CD14-positive monocyte (primary cell): ENCODE results near the gene BICRAL. TPM values are rescaled to one million over a fixed set of nuclear protein-coding genes. Genes with fewer than 3 reads are reported as not detected.
"Not testable (repeated sequence)": the region's sequence is repeated elsewhere in the genome, so short reads cannot be mapped to it uniquely, and the experiment has no call there.

Experiments used
- DNase-seq, 3 donors: peaks; one replicate each; pipeline ENCODE4 v3.0.0-alpha.2; 2011 to 2022
- H2AFZ ChIP-seq: 2 replicates; pipeline ENCODE4 v1.6.0; 2012; ENCODE audit warnings: mild to moderate bottlenecking, low read depth, low read length, inconsistent platforms; ENCODE audit not compliant: insufficient read depth, poor library complexity, severe bottlenecking
- H3K27ac ChIP-seq, 2 donors: 1 replicate in 1 of 2; 2 replicates in 1 of 2; pipeline ENCODE4 v1.5.1; 2012 to 2013; ENCODE audit warnings: low read length in 2 of 2, control low read depth in 1 of 2, inconsistent platforms in 1 of 2, low read depth in 1 of 2, mild to moderate bottlenecking in 1 of 2
- H3K27me3 ChIP-seq, 2 donors: one replicate each; pipeline versions ENCODE4 v1.6.0 to v1.6.1; 2011 to 2013; ENCODE audit warnings: low read length in 2 of 2; ENCODE audit not compliant: control insufficient read depth in 2 of 2, insufficient read depth in 2 of 2
- H3K36me3 ChIP-seq, 2 donors: replicated peaks in 1 of 2; 1 replicate in 1 of 2; 2 replicates in 1 of 2; pipeline versions ENCODE4 v1.5.1 to v1.6.1; 2012 to 2013; ENCODE audit warnings: low read length in 2 of 2, control low read depth in 1 of 2, inconsistent platforms in 1 of 2, mild to moderate bottlenecking in 1 of 2; ENCODE audit not compliant: insufficient read depth in 2 of 2, control insufficient read depth in 1 of 2
- H3K4me1 ChIP-seq, 2 donors: 1 replicate in 1 of 2; 2 replicates in 1 of 2; pipeline versions ENCODE4 v1.5.1 to v1.6.1; 2012 to 2013; ENCODE audit warnings: low read length in 2 of 2, control low read depth in 1 of 2, inconsistent platforms in 1 of 2, mild to moderate bottlenecking in 1 of 2, moderate library complexity in 1 of 2; ENCODE audit not compliant: insufficient read depth in 2 of 2, control insufficient read depth in 1 of 2
- H3K4me2 ChIP-seq: replicated peaks from 2 replicates; pipeline ENCODE3; 2012; ENCODE audit warnings: low read length, moderate library complexity, mild to moderate bottlenecking; ENCODE audit not compliant: poor library complexity, severe bottlenecking; ENCODE audit errors: extremely low read depth
- H3K4me3 ChIP-seq, 3 experiments: fragments of 200-600 bp in 1 of 3; sonication (generic) in 1 of 3; replicated peaks in 1 of 3; 1 replicate in 2 of 3; 2 replicates in 1 of 3; pipeline ENCODE4 v1.5.1; 2011 to 2013; ENCODE audit warnings: low read length in 3 of 3, mild to moderate bottlenecking in 3 of 3, control low read depth in 2 of 3, low read depth in 2 of 3, inconsistent platforms in 1 of 3, moderate library complexity in 1 of 3
- H3K79me2 ChIP-seq: 2 replicates; pipeline ENCODE4 v1.6.0; 2012; ENCODE audit warnings: mild to moderate bottlenecking, control low read depth, inconsistent platforms, low read length, moderate library complexity; ENCODE audit not compliant: insufficient read depth
- H3K9ac ChIP-seq: 2 replicates; pipeline ENCODE4 v1.6.0; 2017; ENCODE audit warnings: low read length, mild to moderate bottlenecking; ENCODE audit not compliant: insufficient read depth, poor library complexity, severe bottlenecking
- H3K9me3 ChIP-seq, 2 donors: replicated peaks in 1 of 2; 1 replicate in 1 of 2; 2 replicates in 1 of 2; pipeline versions ENCODE4 v1.5.1 to v1.6.1; 2012 to 2013; ENCODE audit warnings: low read length in 2 of 2, control low read depth in 1 of 2; ENCODE audit not compliant: control insufficient read depth in 1 of 2, insufficient read depth in 1 of 2
- H4K20me1 ChIP-seq: 2 replicates; pipeline ENCODE4 v1.6.0; 2012; ENCODE audit warnings: mild to moderate bottlenecking, low read length, control low read depth, moderate library complexity; ENCODE audit not compliant: insufficient read depth
- H3K27ac Mint-ChIP-seq, 7 donors: one replicate each; pipeline ENCODE4 v1.8.0; 2020; ENCODE audit warnings: mild to moderate bottlenecking in 7 of 7, mixed read lengths in 7 of 7, moderate library complexity in 6 of 7, inconsistent platforms in 2 of 7
- H3K27me3 Mint-ChIP-seq, 3 donors: one replicate each; pipeline ENCODE4 v1.8.0; 2021 to 2022; ENCODE audit warnings: low read depth in 3 of 3, mild to moderate bottlenecking in 3 of 3, mixed read lengths in 3 of 3, moderate library complexity in 3 of 3, inconsistent platforms in 1 of 3
- H3K36me3 Mint-ChIP-seq, 2 donors: one replicate each; pipeline ENCODE4 v1.8.0; 2020; ENCODE audit warnings: mixed read lengths in 2 of 2, inconsistent platforms in 1 of 2, mild to moderate bottlenecking in 1 of 2
- H3K4me1 Mint-ChIP-seq: one replicate; pipeline ENCODE4 v1.8.0; 2020; ENCODE audit warnings: mild to moderate bottlenecking, mixed read lengths
- H3K4me3 Mint-ChIP-seq, 2 donors: one replicate each; pipeline ENCODE4 v1.8.0; 2020; ENCODE audit warnings: mild to moderate bottlenecking in 2 of 2, mixed read lengths in 2 of 2, moderate library complexity in 1 of 2
- H3K9me3 Mint-ChIP-seq, 7 donors: one replicate each; pipeline ENCODE4 v1.8.0; 2020 to 2022; ENCODE audit warnings: mixed read lengths in 7 of 7, mild to moderate bottlenecking in 6 of 7, moderate library complexity in 6 of 7, inconsistent platforms in 2 of 7
- WGBS: methylation state at CpG from one replicate; pipeline ENCODE4 v1.1.5; 2013; ENCODE audit warnings: missing lambda C conversion rate; ENCODE audit not compliant: insufficient coverage; 5-methylcytosine and 5-hydroxymethylcytosine counted together
- intact Hi-C, 2 donors: fragments of 100-400 bp; cut with micrococcal nuclease; formaldehyde crosslinking; loops; one replicate each; pipeline versions ENCODE4 v1.15.0 to v1.15.1; 2023
- polyA plus RNA-seq, 3 donors: library from polyadenylated mRNA; depleted of rRNA in 1 of 3; unstranded in 2 of 3; stranded (reverse) in 1 of 3; fragments of 300-500 nt in 2 of 3; fragments of >200 nt in 1 of 3; fragmentation: Illumina TruSeq in 2 of 3; gene quantifications; 1 replicate in 2 of 3; 2 replicates in 1 of 3; pipeline ENCODE4 v1.2.3, GENCODE V29; 2012 to 2021
- TF ChIP-seq, protein P1 (sequence below): fragments of 200-600 bp; IDR thresholded peaks from one replicate; pipeline ENCODE4 v1.8.0; 2022; ENCODE audit warnings: antibody characterized with exemption, mild to moderate bottlenecking

The BICRAL gene
- polyA plus RNA-seq, 3 donors: 1.6 to 14.6 (median 2.2) TPM

DNA sequence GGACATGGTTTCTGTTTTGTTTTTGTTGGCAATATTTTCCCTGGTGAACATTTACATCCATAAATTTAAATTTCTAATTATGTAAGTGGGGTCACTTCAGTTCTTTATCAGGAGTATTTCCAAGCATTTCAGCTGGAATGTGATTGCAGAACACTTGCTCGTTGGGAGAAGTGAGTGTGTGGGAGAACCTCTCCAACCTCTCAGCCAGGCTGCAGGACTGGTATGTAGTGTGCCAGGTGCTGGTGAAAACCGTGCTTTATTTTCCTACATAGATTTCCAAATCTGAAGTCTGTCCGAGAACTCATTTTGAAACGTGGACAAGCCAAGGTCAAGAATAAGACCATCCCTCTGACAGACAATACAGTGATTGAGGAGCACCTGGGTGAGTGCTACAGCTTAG is 103.8 kb downstream of the BICRAL start:
- Histone ChIP-seq H4K20me1 (no peaks in the 10 kb centered on the region), H3K9ac (no peak overlapping the region), H3K27ac (no peak overlapping the region), H3K4me3 (no peak overlapping the region), H3K27me3 (no peaks in the 10 kb centered on the region), H2AFZ (no peak overlapping the region), H3K79me2 (peaks cover 48% of the 10 kb centered on the region), H3K9me3 (no peaks in the 10 kb centered on the region), H3K36me3 (peaks cover 37 to 55% of the 10 kb centered on the region in 2 donors), H3K4me2 (no peak overlapping the region), H3K4me1 (peaks cover 8 to 10% of the 10 kb centered on the region in 2 donors)
- intact Hi-C loops: no loop called here
- Mint-ChIP-seq H3K4me1 (peaks cover 7% of the 10 kb centered on the region), H3K4me3 (no peak overlapping the region), H3K27ac (peak overlapping the region in 1 of 7 donors; percentile 5), H3K36me3 (peaks cover 45 to 64% of the 10 kb centered on the region in 2 donors), H3K27me3 (no peaks in the 10 kb centered on the region), H3K9me3 (no peaks in the 10 kb centered on the region)
- TF ChIP-seq, protein P1, sequence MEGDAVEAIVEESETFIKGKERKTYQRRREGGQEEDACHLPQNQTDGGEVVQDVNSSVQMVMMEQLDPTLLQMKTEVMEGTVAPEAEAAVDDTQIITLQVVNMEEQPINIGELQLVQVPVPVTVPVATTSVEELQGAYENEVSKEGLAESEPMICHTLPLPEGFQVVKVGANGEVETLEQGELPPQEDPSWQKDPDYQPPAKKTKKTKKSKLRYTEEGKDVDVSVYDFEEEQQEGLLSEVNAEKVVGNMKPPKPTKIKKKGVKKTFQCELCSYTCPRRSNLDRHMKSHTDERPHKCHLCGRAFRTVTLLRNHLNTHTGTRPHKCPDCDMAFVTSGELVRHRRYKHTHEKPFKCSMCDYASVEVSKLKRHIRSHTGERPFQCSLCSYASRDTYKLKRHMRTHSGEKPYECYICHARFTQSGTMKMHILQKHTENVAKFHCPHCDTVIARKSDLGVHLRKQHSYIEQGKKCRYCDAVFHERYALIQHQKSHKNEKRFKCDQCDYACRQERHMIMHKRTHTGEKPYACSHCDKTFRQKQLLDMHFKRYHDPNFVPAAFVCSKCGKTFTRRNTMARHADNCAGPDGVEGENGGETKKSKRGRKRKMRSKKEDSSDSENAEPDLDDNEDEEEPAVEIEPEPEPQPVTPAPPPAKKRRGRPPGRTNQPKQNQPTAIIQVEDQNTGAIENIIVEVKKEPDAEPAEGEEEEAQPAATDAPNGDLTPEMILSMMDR: no peak
- no peak for DNase-seq
- WGBS: 100% methylated on average over 1 of the region's 4 CpGs

DNA sequence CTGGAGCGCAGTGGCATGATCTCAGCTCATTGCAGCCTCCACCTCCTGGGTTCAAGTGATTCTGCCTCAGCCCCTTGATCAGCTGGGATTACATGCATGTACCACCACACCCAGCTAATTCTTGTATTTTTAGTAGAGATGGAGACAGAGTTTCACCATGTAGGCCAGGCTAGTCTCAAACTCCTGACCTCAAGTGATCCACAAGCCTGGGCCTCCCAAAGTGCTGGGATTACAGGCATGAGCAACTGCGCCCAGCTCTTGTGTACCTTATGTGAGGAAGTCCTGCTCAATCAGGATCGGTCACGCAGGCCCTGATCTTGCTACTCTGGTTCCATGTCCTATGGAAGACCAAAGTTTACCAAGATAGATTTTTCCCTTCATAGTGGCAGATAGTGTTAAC is 106.3 kb downstream of the BICRAL start:
- H3K4me3 ChIP-seq, H3K4me2 ChIP-seq, H3K27me3 Mint-ChIP-seq, H4K20me1 ChIP-seq, intact Hi-C loops, H3K9ac ChIP-seq, H3K27ac ChIP-seq, H3K9me3 Mint-ChIP-seq, H2AFZ ChIP-seq, H3K27me3 ChIP-seq, H3K4me3 Mint-ChIP-seq, H3K9me3 ChIP-seq, DNase-seq: not testable (repeated sequence)
- no CpG with 5 or more reads among the region's 4 CpGs for WGBS
- Mint-ChIP-seq H3K36me3 (peaks cover 42 to 46% of the 10 kb centered on the region in 2 donors), H3K4me1 (peaks cover 16% of the 10 kb centered on the region), H3K27ac (peak overlapping the region in 3 of 7 donors; percentile 41 to 54 (median 50))
- peaks cover 20 to 23% of the 10 kb centered on the region in 2 donors for H3K4me1 ChIP-seq
- peaks cover 30 to 39% of the 10 kb centered on the region in 2 donors for H3K36me3 ChIP-seq
- peaks cover 23% of the 10 kb centered on the region for H3K79me2 ChIP-seq
